WTC11 (cell line): Measurements from ENCODE around the gene LTK. TPM values are rescaled to one million over a fixed set of nuclear protein-coding genes. Genes with fewer than 3 reads are reported as not detected.

ENCODE experiments used
- ATAC-seq: fragments of 200-7000 bp; cut with Tn5 transposase; 2 replicates; pipeline ENCODE4 v1.10.0; 2021; ENCODE audit warnings: mild to moderate bottlenecking, moderate library complexity
- CTCF ChIA-PET: fragments of 300-600 bp; sonication (Branson Sonifier 250); formaldehyde crosslinking; loops from one replicate; lab custom pipeline; 2021; ENCODE audit warnings: antibody characterized with exemption; lab: Charles Lee
- POLR2A ChIA-PET: fragments of 350-600 bp; sonication (Branson Sonifier 250); formaldehyde crosslinking; loops from one replicate; lab custom pipeline; 2021; ENCODE audit warnings: antibody characterized with exemption; lab: Charles Lee
- DNase-seq: peaks from one replicate; pipeline ENCODE4 v3.0.0; 2021; ENCODE audit warnings: low spot score
- H3K27ac Mint-ChIP-seq: 2 replicates; pipeline ENCODE4 v1.8.0; 2021; ENCODE audit warnings: mixed read lengths
- H3K27me3 Mint-ChIP-seq: 2 replicates; pipeline ENCODE4 v1.8.0; 2021; ENCODE audit warnings: low read depth, mild to moderate bottlenecking, moderate library complexity, mixed read lengths
- H3K36me3 Mint-ChIP-seq: 2 replicates; pipeline ENCODE4 v1.8.0; 2021; ENCODE audit warnings: mixed read lengths
- H3K4me1 Mint-ChIP-seq: 2 replicates; pipeline ENCODE4 v1.8.0; 2022; ENCODE audit warnings: mixed read lengths
- H3K4me3 Mint-ChIP-seq: 2 replicates; pipeline ENCODE4 v1.8.0; 2021; ENCODE audit warnings: mild to moderate bottlenecking, moderate library complexity, mixed read lengths
- H3K9me3 Mint-ChIP-seq: 2 replicates; pipeline ENCODE4 v1.8.0; 2021; ENCODE audit warnings: mixed read lengths
- AR ChIP-seq: fragments of 250-450 bp; sonication (Bioruptor Pico); IDR thresholded peaks from 2 replicates; pipeline ENCODE4 v1.9.0; 2021; ENCODE audit warnings: mild to moderate bottlenecking
- ATF2 ChIP-seq: sonication (generic); formaldehyde crosslinking; IDR thresholded peaks from 2 replicates; pipeline ENCODE4 v1.8.1; 2022; ENCODE audit warnings: low read depth, missing genetic modification reagents, borderline replicate concordance
- ATF6 ChIP-seq: sonication (generic); formaldehyde crosslinking; IDR thresholded peaks from 2 replicates; pipeline ENCODE4 v1.8.1; 2023; ENCODE audit warnings: mild to moderate bottlenecking, missing genetic modification reagents
- CDX4 ChIP-seq: fragments of 250-450 bp; sonication (Bioruptor Pico); IDR thresholded peaks from 2 replicates; pipeline ENCODE4 v1.9.0; 2021; ENCODE audit warnings: moderate library complexity, mild to moderate bottlenecking, inconsistent platforms, borderline replicate concordance
- CREB1 ChIP-seq: sonication (generic); formaldehyde crosslinking; IDR thresholded peaks from 2 replicates; pipeline ENCODE4 v1.8.0; 2023; ENCODE audit warnings: mild to moderate bottlenecking, missing genetic modification reagents
- ETV6 ChIP-seq: sonication (generic); formaldehyde crosslinking; IDR thresholded peaks from 2 replicates; pipeline ENCODE4 v1.8.1; 2022; ENCODE audit warnings: mild to moderate bottlenecking, missing genetic modification reagents
- HMGA2 ChIP-seq: fragments of 250-450 bp; sonication (Bioruptor Pico); IDR thresholded peaks from 2 replicates; pipeline ENCODE4 v1.4.0; 2021; ENCODE audit warnings: mild to moderate bottlenecking, moderate library complexity
- MAX ChIP-seq: sonication (generic); formaldehyde crosslinking; IDR thresholded peaks from 2 replicates; pipeline ENCODE4 v1.8.0; 2022; ENCODE audit warnings: mild to moderate bottlenecking, missing genetic modification reagents
- MXD4 ChIP-seq: fragments of 250-450 bp; sonication (Bioruptor Pico); IDR thresholded peaks from 2 replicates; pipeline ENCODE4 v1.8.0; 2021; ENCODE audit warnings: mild to moderate bottlenecking, moderate library complexity, borderline replicate concordance
- MYBL2 ChIP-seq: sonication (generic); formaldehyde crosslinking; IDR thresholded peaks from 2 replicates; pipeline ENCODE4 v1.8.1; 2023; ENCODE audit warnings: mild to moderate bottlenecking, moderate library complexity, missing genetic modification reagents
- TCF7 ChIP-seq: sonication (generic); formaldehyde crosslinking; IDR thresholded peaks from 2 replicates; pipeline ENCODE4 v1.8.0; 2022; ENCODE audit warnings: mild to moderate bottlenecking, low read depth, missing genetic modification reagents, moderate library complexity
- TP53 ChIP-seq: sonication (generic); formaldehyde crosslinking; IDR thresholded peaks from 2 replicates; pipeline ENCODE4 v1.8.1; 2023; ENCODE audit warnings: mild to moderate bottlenecking, missing genetic modification reagents
- ZNF219 ChIP-seq: sonication (generic); formaldehyde crosslinking; IDR thresholded peaks from 2 replicates; pipeline ENCODE4 v1.8.0; 2023; ENCODE audit warnings: missing genetic modification reagents, mild to moderate bottlenecking, borderline replicate concordance
- ZNF396 ChIP-seq: fragments of 250-450 bp; sonication (Bioruptor Pico); IDR thresholded peaks from 2 replicates; pipeline ENCODE4 v1.8.0; 2021; ENCODE audit warnings: mild to moderate bottlenecking, moderate library complexity, borderline replicate concordance
- ZNF425 ChIP-seq: fragments of 250-450 bp; sonication (Bioruptor Pico); conservative IDR thresholded peaks from 2 replicates; pipeline ENCODE4 v1.9.0; 2021; ENCODE audit warnings: mild to moderate bottlenecking
- ZNF512 ChIP-seq: sonication (generic); formaldehyde crosslinking; IDR thresholded peaks from 2 replicates; pipeline ENCODE4 v1.8.1; 2022; ENCODE audit warnings: missing genetic modification reagents, borderline replicate concordance
- ZNF532 ChIP-seq: fragments of 250-450 bp; sonication (Bioruptor Pico); IDR thresholded peaks from 2 replicates; pipeline ENCODE4 v1.9.0; 2021; ENCODE audit warnings: mild to moderate bottlenecking, borderline replicate concordance
- ZNF671 ChIP-seq: fragments of 250-450 bp; sonication (Bioruptor Pico); IDR thresholded peaks from 2 replicates; pipeline ENCODE4 v1.8.0; 2021; ENCODE audit warnings: mild to moderate bottlenecking
- total RNA-seq: library from RNA; stranded (reverse); gene quantifications from 3 replicates; pipeline ENCODE4 v1.2.3, GENCODE V29; 2021

The LTK gene
- total RNA-seq, 1 experiment from 2014 or later: 0.66 TPM

GRCh38 chr15:41491889-41492288 lies 21.7 kb downstream of the LTK start:
- no peak for TF ChIP-seq ATF2 (CRISPR knock-in tag)
- TF ChIP-seq MXD4 (CRISPR knock-in tag): no peak
- no peak for TF ChIP-seq ETV6 (CRISPR knock-in tag)
- no peak for TF ChIP-seq TCF7 (CRISPR knock-in tag)
- TF ChIP-seq ZNF425 (CRISPR knock-in tag): no peak
- TF ChIP-seq ZNF512 (CRISPR knock-in tag): no peak
- TF ChIP-seq ZNF671 (CRISPR knock-in tag): no peak
- no peak for TF ChIP-seq AR (CRISPR knock-in tag)
- TF ChIP-seq HMGA2 (CRISPR knock-in tag): no peak
- ATAC-seq (no peak), DNase-seq (no peak)
- H3K4me1 Mint-ChIP-seq: peaks cover 14% of the 10 kb centered on the region
- ChIA-PET CTCF (interaction anchor here (0.5 to 5.1 kb wide), 5 partner anchors 11 to 112 kb away, joined by 3 to 38 read pairs (median 5); no protein-coding TSS in a partner anchor), POLR2A (interaction anchor here (0.6 kb wide), 1 partner anchor 60 kb away, joined by 3 read pairs; no protein-coding TSS in a partner anchor)
- H3K9me3 Mint-ChIP-seq: no peaks in the 10 kb centered on the region
- H3K27me3 Mint-ChIP-seq: peaks cover 64% of the 10 kb centered on the region
- no peak overlapping the region for H3K4me3 Mint-ChIP-seq
- H3K27ac Mint-ChIP-seq: no peak overlapping the region
- H3K36me3 Mint-ChIP-seq: no peaks in the 10 kb centered on the region

- Mint-ChIP-seq H3K27ac (no peak overlapping the region), H3K9me3 (no peaks in the 10 kb centered on the region), H3K4me1 (peaks cover 7% of the 10 kb centered on the region), H3K36me3 (no peaks in the 10 kb centered on the region), H3K27me3 (peaks cover 49% of the 10 kb centered on the region), H3K4me3 (no peak overlapping the region)
- POLR2A ChIA-PET: no interaction called here
- ATAC-seq: no peak
- no peak for DNase-seq
- CTCF ChIA-PET: interaction anchor here (0.6 to 1.3 kb wide), 2 partner anchors 17 to 29 kb away, joined by 3 to 4 read pairs; no protein-coding TSS in a partner anchor
- TF ChIP-seq TP53 (CRISPR knock-in tag) (no peak), CDX4 (CRISPR knock-in tag) (no peak), ETV6 (CRISPR knock-in tag) (no peak), CREB1 (CRISPR knock-in tag) (no peak), ZNF219 (CRISPR knock-in tag) (no peak), ZNF396 (CRISPR knock-in tag) (no peak), ZNF532 (CRISPR knock-in tag) (no peak), MAX (CRISPR knock-in tag) (no peak), ATF6 (CRISPR knock-in tag) (no peak), MYBL2 (CRISPR knock-in tag) (no peak)
Observed at GRCh38 chr15:41490355-41490754, 23.3 kb downstream of the LTK start.
